OCI-LY1 (cell line): ENCODE data around the gene TP53BP2.

Experiments used
- H2AFZ ChIP-seq: fragments of 200-600 bp; sonication (generic), shearing (Covaris generic); 2 replicates; pipeline ENCODE4 v1.6.0; 2014; ENCODE audit warnings: antibody characterized with exemption, mild to moderate bottlenecking, low read length
- H3F3A ChIP-seq: fragments of 200-600 bp; sonication (generic), shearing (Covaris generic); 2 replicates; pipeline ENCODE4 v1.6.0; 2014; ENCODE audit warnings: mild to moderate bottlenecking, antibody characterized with exemption, low read length, moderate library complexity; ENCODE audit not compliant: insufficient read depth
- H3K27ac ChIP-seq: fragments of 200-600 bp; sonication (generic); 2 replicates; pipeline ENCODE4 v1.5.1; 2014; ENCODE audit warnings: low read length, mixed run types, mild to moderate bottlenecking, low read depth; ENCODE audit not compliant: poor library complexity, severe bottlenecking
- H3K27me3 ChIP-seq: fragments of 200-600 bp; sonication (generic); 2 replicates; pipeline ENCODE4 v1.6.0; 2014; ENCODE audit warnings: antibody characterized with exemption, mild to moderate bottlenecking, low read length, moderate library complexity; ENCODE audit not compliant: insufficient read depth
- H3K36me3 ChIP-seq: fragments of 200-600 bp; sonication (generic); 2 replicates; pipeline ENCODE4 v1.6.1; 2014; ENCODE audit warnings: mild to moderate bottlenecking, antibody characterized with exemption, low read length, moderate library complexity, mixed read lengths; ENCODE audit not compliant: insufficient read depth
- H3K4me1 ChIP-seq: fragments of 200-600 bp; sonication (generic); 2 replicates; pipeline ENCODE4 v1.5.1; 2014; ENCODE audit warnings: mild to moderate bottlenecking, low read length, moderate library complexity; ENCODE audit not compliant: insufficient read depth, severe bottlenecking
- H3K4me2 ChIP-seq: fragments of 200-600 bp; sonication (generic), shearing (Covaris generic); 2 replicates; pipeline ENCODE4 v1.6.1; 2014; ENCODE audit warnings: low read length
- H3K4me3 ChIP-seq: fragments of 200-600 bp; sonication (generic); 2 replicates; pipeline ENCODE4 v1.5.1; 2014; ENCODE audit warnings: low read length, low read depth, mild to moderate bottlenecking, mixed read lengths; ENCODE audit not compliant: poor library complexity, severe bottlenecking
- H3K79me2 ChIP-seq: fragments of 200-600 bp; shearing (Covaris generic); 2 replicates; pipeline ENCODE4 v1.6.1; 2016; ENCODE audit warnings: mixed run types, low read length, mixed read lengths; ENCODE audit not compliant: insufficient read depth
- H3K9ac ChIP-seq: fragments of 200-600 bp; sonication (generic), shearing (Covaris generic); 2 replicates; pipeline ENCODE4 v1.6.1; 2014; ENCODE audit warnings: mild to moderate bottlenecking, low read length, mixed read lengths
- H3K9me2 ChIP-seq: fragments of 200-600 bp; sonication (generic), shearing (Covaris generic); 2 replicates; pipeline ENCODE4 v1.6.1; 2014; ENCODE audit warnings: low read depth, mild to moderate bottlenecking, low read length, mixed read lengths
- H3K9me3 ChIP-seq: fragments of 200-600 bp; shearing (Covaris generic); 2 replicates; pipeline ENCODE4 v1.6.1; 2014; ENCODE audit warnings: low read length, mixed read lengths
- H4K20me1 ChIP-seq: fragments of 200-600 bp; sonication (generic), shearing (Covaris generic); 2 replicates; pipeline ENCODE4 v1.6.0; 2016; ENCODE audit warnings: mild to moderate bottlenecking, low read length; ENCODE audit not compliant: insufficient read depth
- EZH2 ChIP-seq: fragments of 200-600 bp; sonication (generic), shearing (Covaris generic); IDR thresholded peaks from 2 replicates; pipeline ENCODE4 v1.8.0; 2017; ENCODE audit warnings: borderline replicate concordance, mixed run types, mild to moderate bottlenecking, antibody characterized with exemption, low read length, moderate library complexity, mixed read lengths
- TF ChIP-seq, protein P1 (sequence below): fragments of 200-600 bp; sonication (generic), shearing (Covaris generic); IDR thresholded peaks from 2 replicates; pipeline ENCODE4 v1.5.1; 2017; ENCODE audit warnings: mild to moderate bottlenecking, antibody characterized with exemption, low read length, moderate library complexity, mixed read lengths

Gene TP53BP2

DNA sequence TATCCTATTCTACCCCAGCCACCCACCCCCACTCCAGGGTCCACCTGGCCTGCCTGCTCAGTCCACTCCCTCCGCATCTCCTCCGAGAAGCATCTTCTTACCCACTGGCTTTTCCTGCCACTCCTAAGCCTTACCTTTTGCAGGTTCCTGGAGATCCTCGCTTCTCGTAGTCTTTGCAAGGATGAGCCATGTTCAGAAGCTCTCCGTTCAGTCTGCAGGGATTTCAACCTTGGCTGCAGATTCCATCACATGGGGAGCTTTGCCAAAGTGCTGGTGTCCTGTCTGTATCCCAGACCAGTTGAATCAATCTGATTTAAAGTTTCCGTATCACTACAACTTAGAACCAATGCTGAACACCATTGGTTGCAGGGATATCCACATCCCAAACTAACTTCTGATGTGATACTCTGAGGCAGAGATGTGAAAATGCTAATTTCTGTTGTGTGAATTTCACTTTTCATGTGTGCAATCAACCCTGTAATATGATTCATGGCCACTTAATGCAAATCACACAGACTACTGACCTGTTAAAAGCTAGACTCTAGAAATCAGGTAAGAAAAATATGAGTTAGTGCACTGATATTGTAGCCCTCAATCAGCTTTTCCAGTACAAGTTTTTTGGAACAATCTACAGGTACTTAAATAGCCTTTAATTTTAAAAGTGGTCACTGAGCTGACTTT is 71.5 kb downstream of the TP53BP2 start:
- no peaks in the 10 kb centered on the region for H3K27me3 ChIP-seq
- H3K4me1 ChIP-seq: no peaks in the 10 kb centered on the region
- no peak for TF ChIP-seq EZH2
- H3K9me2 ChIP-seq: no peaks in the 10 kb centered on the region
- no peak overlapping the region for H3K4me2 ChIP-seq
- H3K4me3 ChIP-seq: no peak overlapping the region
- H3K36me3 ChIP-seq: no peaks in the 10 kb centered on the region
- H3K9me3 ChIP-seq: no peaks in the 10 kb centered on the region
- H4K20me1 ChIP-seq: no peaks in the 10 kb centered on the region
- no peak overlapping the region for H3K27ac ChIP-seq
- no peak overlapping the region for H2AFZ ChIP-seq
- H3K9ac ChIP-seq: no peak overlapping the region
- no peaks in the 10 kb centered on the region for H3F3A ChIP-seq
- no peaks in the 10 kb centered on the region for H3K79me2 ChIP-seq

DNA sequence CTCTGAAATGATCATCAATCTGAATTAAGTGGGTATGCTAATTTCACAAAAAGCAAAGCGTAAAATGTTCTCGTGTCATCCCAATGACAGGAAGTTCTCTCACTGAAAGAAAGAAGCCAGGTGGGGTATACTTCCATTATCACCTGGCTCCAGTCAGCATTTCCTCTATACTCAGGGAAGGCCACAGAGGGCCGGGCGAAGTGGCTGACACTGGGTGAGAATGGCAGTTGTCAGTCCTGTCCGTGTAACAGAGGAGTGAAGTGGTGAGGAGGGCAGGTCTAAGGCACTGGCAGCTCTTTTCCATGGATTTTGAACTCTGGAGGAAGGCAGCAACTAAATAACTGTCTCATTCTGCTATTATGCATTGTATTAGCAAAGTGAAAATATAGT is 73.0 kb downstream of the TP53BP2 start:
- no peaks in the 10 kb centered on the region for H3K36me3 ChIP-seq
- TF ChIP-seq EZH2: no peak
- TF ChIP-seq, protein P1, sequence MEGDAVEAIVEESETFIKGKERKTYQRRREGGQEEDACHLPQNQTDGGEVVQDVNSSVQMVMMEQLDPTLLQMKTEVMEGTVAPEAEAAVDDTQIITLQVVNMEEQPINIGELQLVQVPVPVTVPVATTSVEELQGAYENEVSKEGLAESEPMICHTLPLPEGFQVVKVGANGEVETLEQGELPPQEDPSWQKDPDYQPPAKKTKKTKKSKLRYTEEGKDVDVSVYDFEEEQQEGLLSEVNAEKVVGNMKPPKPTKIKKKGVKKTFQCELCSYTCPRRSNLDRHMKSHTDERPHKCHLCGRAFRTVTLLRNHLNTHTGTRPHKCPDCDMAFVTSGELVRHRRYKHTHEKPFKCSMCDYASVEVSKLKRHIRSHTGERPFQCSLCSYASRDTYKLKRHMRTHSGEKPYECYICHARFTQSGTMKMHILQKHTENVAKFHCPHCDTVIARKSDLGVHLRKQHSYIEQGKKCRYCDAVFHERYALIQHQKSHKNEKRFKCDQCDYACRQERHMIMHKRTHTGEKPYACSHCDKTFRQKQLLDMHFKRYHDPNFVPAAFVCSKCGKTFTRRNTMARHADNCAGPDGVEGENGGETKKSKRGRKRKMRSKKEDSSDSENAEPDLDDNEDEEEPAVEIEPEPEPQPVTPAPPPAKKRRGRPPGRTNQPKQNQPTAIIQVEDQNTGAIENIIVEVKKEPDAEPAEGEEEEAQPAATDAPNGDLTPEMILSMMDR: no peak

DNA sequence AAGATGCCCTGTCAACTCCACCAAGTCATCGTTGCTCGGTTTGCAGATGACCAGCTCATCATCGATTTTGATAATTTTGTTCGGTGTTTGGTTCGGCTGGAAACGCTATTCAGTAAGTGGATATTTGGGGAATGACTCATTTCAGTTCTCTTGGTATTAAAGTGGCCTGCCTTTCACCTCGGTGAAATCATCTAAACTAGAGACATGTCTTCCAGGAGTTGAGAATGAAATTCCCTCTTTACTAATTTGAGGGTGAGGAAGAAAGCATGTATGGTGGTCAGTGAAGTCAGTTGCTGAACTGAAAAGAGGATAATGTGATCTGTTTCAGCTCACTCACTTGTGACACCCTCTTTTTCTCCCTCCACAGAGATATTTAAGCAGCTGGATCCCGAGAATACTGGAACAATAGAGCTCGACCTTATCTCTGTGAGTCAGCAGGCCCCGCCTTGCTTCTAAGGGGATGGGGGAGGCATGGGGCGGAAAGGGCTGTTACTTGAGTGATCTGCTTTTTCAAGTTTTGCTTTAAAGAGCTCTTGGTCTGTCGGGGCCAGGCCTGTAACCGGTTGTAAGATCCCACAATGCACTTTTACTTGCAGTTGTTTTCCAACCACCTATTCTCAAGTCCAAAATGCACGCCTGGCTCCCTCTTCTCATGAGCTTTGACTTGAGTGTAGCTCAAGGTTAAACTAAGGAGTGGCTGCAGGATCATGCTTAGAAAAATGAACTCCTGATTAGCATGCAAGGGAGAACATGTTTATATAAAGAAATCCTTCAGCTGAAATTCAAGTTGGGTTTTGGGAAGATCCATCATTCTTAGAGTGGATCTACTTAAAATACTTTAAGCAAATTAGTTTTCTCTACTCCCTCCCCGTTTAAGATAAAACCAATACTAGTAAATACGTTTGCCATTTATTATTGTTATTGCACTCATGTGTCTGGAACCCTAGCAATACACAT is 73.7 kb downstream of the TP53BP2 start:
- Histone ChIP-seq H3K79me2 (no peaks in the 10 kb centered on the region), H3K4me3 (no peak overlapping the region), H3F3A (no peaks in the 10 kb centered on the region), H2AFZ (no peak overlapping the region), H3K36me3 (no peaks in the 10 kb centered on the region), H4K20me1 (no peaks in the 10 kb centered on the region), H3K27me3 (no peaks in the 10 kb centered on the region), H3K9ac (no peak overlapping the region), H3K27ac (no peak overlapping the region), H3K4me2 (no peak overlapping the region), H3K4me1 (no peaks in the 10 kb centered on the region), H3K9me2 (no peaks in the 10 kb centered on the region), H3K9me3 (no peaks in the 10 kb centered on the region; the same call in 1 of the 2 replicates)
- TF ChIP-seq EZH2: no peak
- TF ChIP-seq, protein P1: no peak

More for the DNA sequence above, 73.0 kb downstream of the TP53BP2 start:
- no peak overlapping the region for H2AFZ ChIP-seq
- no peaks in the 10 kb centered on the region for H3K9me2 ChIP-seq
- no peaks in the 10 kb centered on the region for H3F3A ChIP-seq
- no peaks in the 10 kb centered on the region for H4K20me1 ChIP-seq
- no peaks in the 10 kb centered on the region for H3K79me2 ChIP-seq
- H3K4me1 ChIP-seq: no peaks in the 10 kb centered on the region
- H3K9ac ChIP-seq: no peak overlapping the region
- no peaks in the 10 kb centered on the region; the same call in 1 of the 2 replicates for H3K9me3 ChIP-seq
- no peak overlapping the region for H3K4me2 ChIP-seq
- H3K27ac ChIP-seq: no peak overlapping the region
- H3K4me3 ChIP-seq: no peak overlapping the region
- H3K27me3 ChIP-seq: no peaks in the 10 kb centered on the region
